GM12874 (cell line): ENCODE measurements around the gene GLIPR1.

Experiments
- CTCF ChIP-seq: IDR thresholded peaks from 2 replicates; pipeline ENCODE4 v1.5.1; 2011; ENCODE audit warnings: low read depth, mild to moderate bottlenecking, control low read depth, low read length, moderate library complexity; ENCODE audit not compliant: insufficient read depth

GLIPR1 gene

GRCh38 chr12:75444429-75445136 lies 36.0 kb upstream of the GLIPR1 start:
- no peak for TF ChIP-seq CTCF

GRCh38 chr12:75446857-75447256 lies 33.7 kb upstream of the GLIPR1 start:
- TF ChIP-seq CTCF, result no peak

GRCh38 chr12:75447691-75448393 lies 32.7 kb upstream of the GLIPR1 start:
- TF ChIP-seq CTCF, result no peak

GRCh38 chr12:75452675-75453330 lies 27.8 kb upstream of the GLIPR1 start:
- no peak for TF ChIP-seq CTCF

GRCh38 chr12:75455839-75456238 lies 24.7 kb upstream of the GLIPR1 start:
- no peak for TF ChIP-seq CTCF

- TF ChIP-seq CTCF, result no peak
Observed at GRCh38 chr12:75457191-75457590, 23.4 kb upstream of the GLIPR1 start.

- no peak for TF ChIP-seq CTCF
Observed at GRCh38 chr12:75459755-75460154, 20.8 kb upstream of the GLIPR1 start.
